Stimulated activated naive CD4-positive, alpha-beta T cell (primary cell): Measurements from ENCODE around the gene ABLIM2.
"Not testable (repeated sequence)": the region's sequence is repeated elsewhere in the genome, so short reads cannot be mapped to it uniquely, and the experiment has no call there.

Experiments used
- DNase-seq, 6 experiments: peaks; one replicate each; lab custom pipeline; 2025; lab: John Stamatoyannopoulos, UW

Gene ABLIM2

DNA sequence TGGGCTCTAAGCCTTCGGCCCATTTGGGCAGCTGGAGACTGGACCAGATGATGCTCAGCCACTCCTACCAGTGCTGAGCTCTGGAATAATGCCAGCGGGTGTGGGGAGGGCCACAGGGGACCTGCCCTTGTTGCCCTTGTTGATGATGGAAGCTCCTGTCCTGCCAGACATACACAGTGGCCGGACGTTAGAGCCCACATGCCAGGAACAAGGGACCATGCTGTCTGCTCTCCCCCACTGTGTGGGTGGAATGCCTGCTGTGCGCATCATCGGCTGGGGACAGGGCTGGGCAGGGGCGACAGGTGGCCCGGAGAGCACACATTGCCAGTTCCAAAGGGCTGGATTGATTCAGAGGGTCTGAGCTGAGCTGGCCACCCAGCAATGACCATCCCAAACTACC is 2.0 kb downstream of the ABLIM2 start:
- no peak for DNase-seq

GRCh38 chr4:8155660-8156421 is 2.8 kb downstream of the ABLIM2 start:
- DNase-seq: no peak

DNA sequence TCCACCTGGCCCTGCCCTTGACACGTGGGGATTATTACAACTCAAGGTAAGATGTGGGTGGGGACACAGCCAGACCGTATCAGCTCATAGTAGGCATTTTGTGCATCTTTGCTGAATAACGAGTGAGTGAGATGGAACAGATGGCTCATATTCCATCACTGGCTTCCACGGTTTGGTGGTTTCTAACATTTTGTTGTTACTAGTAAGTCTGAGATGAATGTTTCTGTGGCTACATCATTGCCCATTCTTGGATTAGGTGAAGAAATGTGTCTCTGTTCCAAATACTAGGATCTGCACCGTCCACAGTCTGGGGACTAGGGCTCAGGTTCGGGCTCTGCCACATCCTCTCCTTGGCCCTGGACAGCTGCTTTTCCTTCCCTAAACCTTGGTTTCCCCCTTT is 3.6 kb downstream of the ABLIM2 start:
- DNase-seq: no peak

- DNase-seq: no peak
Observed at GRCh38 chr4:8153441-8153840, 5.2 kb downstream of the ABLIM2 start.

- DNase-seq: no peak
Observed at GRCh38 chr4:8152865-8153257, 5.8 kb downstream of the ABLIM2 start.

GRCh38 chr4:8152090-8152864 is 6.3 kb downstream of the ABLIM2 start:
- no peak for DNase-seq

GRCh38 chr4:8151165-8151650 is 7.4 kb downstream of the ABLIM2 start:
- DNase-seq: no peak

GRCh38 chr4:8150152-8151090 is 8.2 kb downstream of the ABLIM2 start:
- no peak for DNase-seq

DNA sequence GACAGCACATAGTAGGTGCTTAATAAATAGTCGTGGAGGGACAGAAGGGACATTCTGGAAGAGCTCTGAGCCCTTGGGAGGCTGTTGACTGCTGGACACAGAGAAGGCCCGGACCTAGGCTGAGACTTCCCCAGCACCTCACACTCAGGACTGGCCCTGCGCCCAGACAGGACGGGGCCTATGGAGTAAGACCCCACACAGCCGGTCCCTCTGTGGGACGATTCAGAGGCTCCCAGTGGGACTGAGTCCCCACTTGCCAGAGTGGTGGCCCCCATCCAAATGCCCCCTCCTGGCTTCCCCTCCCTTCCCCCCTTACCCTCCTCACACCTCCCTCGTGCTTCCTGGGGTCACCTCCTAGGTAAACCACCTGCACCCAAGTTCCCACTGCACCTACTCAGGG is 8.9 kb downstream of the ABLIM2 start:
- DNase-seq: no peak

GRCh38 chr4:8148785-8149435 is 9.7 kb downstream of the ABLIM2 start:
- no peak for DNase-seq

DNA sequence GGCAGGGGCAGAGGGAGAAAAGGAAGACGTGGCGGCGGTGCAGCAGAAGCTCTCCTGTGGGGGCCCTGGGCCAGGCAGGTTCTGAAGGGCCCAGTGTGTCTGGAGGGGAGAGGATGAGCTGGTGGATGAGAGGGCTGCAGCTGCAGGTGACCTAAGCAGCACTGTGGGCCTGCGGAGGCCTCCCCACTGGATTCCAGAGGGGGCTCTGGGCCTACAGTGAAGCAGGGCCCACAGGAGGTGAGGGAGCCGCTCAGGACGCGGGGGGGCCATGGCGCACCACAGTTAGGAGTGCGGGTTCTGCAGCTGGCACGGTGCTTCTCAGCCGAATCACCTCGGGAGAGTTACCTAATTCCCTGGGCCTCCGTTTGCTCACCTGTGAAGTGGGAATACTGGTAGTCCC is 10.5 kb downstream of the ABLIM2 start:
- no peak for DNase-seq

GRCh38 chr4:8147231-8147970 is 11.2 kb downstream of the ABLIM2 start:
- no peak for DNase-seq

- DNase-seq: no peak
Observed at GRCh38 chr4:8146157-8146556, 12.5 kb downstream of the ABLIM2 start.

- DNase-seq: no peak
Observed at GRCh38 chr4:8144359-8144758, 14.3 kb downstream of the ABLIM2 start.

- DNase-seq: no peak
Observed at GRCh38 chr4:8143392-8144140, 15.0 kb downstream of the ABLIM2 start.

- DNase-seq: no peak
Observed at GRCh38 chr4:8142556-8142955, 16.1 kb downstream of the ABLIM2 start.

GRCh38 chr4:8141935-8142334 is 16.7 kb downstream of the ABLIM2 start:
- no peak for DNase-seq

GRCh38 chr4:8140915-8141314 is 17.7 kb downstream of the ABLIM2 start:
- no peak for DNase-seq

GRCh38 chr4:8139726-8140125 is 18.9 kb downstream of the ABLIM2 start:
- not testable (repeated sequence) for DNase-seq
